Thoracic aorta (tissue), 2 donors: ENCODE data around the gene NTPCR. TPM values are rescaled to one million over a fixed set of nuclear protein-coding genes. Genes with fewer than 3 reads are reported as not detected.
"Not testable (repeated sequence)": the region's sequence is repeated elsewhere in the genome, so short reads cannot be mapped to it uniquely, and the experiment has no call there.

Experiments
- ATAC-seq: fragments of 150-250 bp; one replicate; pipeline ENCODE4 v1.8.0; 2017; ENCODE audit warnings: low read depth; ENCODE audit not compliant: insufficient number of reproducible peaks, low FRiP score
- DNase-seq: peaks from one replicate; pipeline ENCODE4 v3.0.0-alpha.2; 2020; ENCODE audit warnings: low spot score
- H3K27ac ChIP-seq, 2 donors: fragments of 200-600 bp; sonication (generic); 1 replicate in 1 of 2; 2 replicates in 1 of 2; pipeline ENCODE4 v1.5.1; 2016; ENCODE audit warnings: mild to moderate bottlenecking in 2 of 2, moderate library complexity in 2 of 2
- H3K27me3 ChIP-seq: fragments of 200-600 bp; sonication (generic); replicated peaks from 2 replicates; pipeline ENCODE4 v1.6.0; 2016; ENCODE audit warnings: mild to moderate bottlenecking; ENCODE audit not compliant: insufficient read depth
- H3K36me3 ChIP-seq: fragments of 200-600 bp; sonication (generic); one replicate; pipeline ENCODE4 v1.5.1; 2016
- H3K4me1 ChIP-seq, 2 donors: fragments of 200-600 bp; sonication (generic); 1 replicate in 1 of 2; 2 replicates in 1 of 2; pipeline versions ENCODE4 v1.5.1 to v1.6.0; 2016; ENCODE audit warnings: low read depth in 2 of 2, mild to moderate bottlenecking in 1 of 2; ENCODE audit not compliant: control insufficient read depth in 1 of 2
- H3K4me3 ChIP-seq: fragments of 200-600 bp; sonication (generic); 2 replicates; pipeline ENCODE4 v1.5.1; 2016; ENCODE audit warnings: mild to moderate bottlenecking
- H3K9me3 ChIP-seq: fragments of 200-600 bp; sonication (generic); 2 replicates; pipeline ENCODE4 v1.5.1; 2016
- total RNA-seq, 2 donors: library from RNA; depleted of rRNA; stranded (reverse); fragments of >200 nt; gene quantifications; one replicate each; pipeline versions ENCODE4 v1.1.0 to v1.2.3, GENCODE V29; 2016
- TF ChIP-seq, protein P1 (sequence below): fragments of 200-600 bp; sonication (generic); IDR thresholded peaks from one replicate; pipeline ENCODE4 v1.5.1; 2019; ENCODE audit warnings: antibody characterized with exemption

The NTPCR gene
- total RNA-seq, 2 donors from 2014 or later: 9.3 to 21.4 TPM

DNA sequence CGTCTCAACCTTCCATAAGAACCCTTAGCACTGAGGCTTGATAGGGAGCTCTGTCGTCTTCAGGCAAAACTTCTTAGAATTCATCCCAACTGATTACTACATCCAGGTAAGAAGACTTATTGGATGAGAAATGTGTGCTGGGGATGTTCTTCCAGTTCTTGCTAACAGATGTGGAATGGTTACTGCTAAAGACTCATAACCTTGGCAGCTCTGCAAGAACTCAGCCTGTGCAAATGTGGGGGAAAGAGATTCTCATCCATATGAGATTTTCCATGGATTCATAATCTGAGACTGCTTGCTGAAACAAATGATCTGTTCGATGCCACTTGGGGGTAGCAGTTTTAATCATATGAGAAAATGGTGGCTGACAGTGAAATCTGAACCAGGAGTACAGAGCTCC lies 48.2 kb downstream of the NTPCR start:
- DNase-seq: no peak
- no peaks in the 10 kb centered on the region for H3K9me3 ChIP-seq
- H3K4me1 ChIP-seq: no peaks in the 10 kb centered on the region
- no peak for ATAC-seq
- H3K4me3 ChIP-seq: no peak overlapping the region
- TF ChIP-seq, protein P1, sequence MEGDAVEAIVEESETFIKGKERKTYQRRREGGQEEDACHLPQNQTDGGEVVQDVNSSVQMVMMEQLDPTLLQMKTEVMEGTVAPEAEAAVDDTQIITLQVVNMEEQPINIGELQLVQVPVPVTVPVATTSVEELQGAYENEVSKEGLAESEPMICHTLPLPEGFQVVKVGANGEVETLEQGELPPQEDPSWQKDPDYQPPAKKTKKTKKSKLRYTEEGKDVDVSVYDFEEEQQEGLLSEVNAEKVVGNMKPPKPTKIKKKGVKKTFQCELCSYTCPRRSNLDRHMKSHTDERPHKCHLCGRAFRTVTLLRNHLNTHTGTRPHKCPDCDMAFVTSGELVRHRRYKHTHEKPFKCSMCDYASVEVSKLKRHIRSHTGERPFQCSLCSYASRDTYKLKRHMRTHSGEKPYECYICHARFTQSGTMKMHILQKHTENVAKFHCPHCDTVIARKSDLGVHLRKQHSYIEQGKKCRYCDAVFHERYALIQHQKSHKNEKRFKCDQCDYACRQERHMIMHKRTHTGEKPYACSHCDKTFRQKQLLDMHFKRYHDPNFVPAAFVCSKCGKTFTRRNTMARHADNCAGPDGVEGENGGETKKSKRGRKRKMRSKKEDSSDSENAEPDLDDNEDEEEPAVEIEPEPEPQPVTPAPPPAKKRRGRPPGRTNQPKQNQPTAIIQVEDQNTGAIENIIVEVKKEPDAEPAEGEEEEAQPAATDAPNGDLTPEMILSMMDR: no peak
- H3K27me3 ChIP-seq: no peaks in the 10 kb centered on the region
- peaks cover 10% of the 10 kb centered on the region for H3K36me3 ChIP-seq
- H3K27ac ChIP-seq: no peak overlapping the region

DNA sequence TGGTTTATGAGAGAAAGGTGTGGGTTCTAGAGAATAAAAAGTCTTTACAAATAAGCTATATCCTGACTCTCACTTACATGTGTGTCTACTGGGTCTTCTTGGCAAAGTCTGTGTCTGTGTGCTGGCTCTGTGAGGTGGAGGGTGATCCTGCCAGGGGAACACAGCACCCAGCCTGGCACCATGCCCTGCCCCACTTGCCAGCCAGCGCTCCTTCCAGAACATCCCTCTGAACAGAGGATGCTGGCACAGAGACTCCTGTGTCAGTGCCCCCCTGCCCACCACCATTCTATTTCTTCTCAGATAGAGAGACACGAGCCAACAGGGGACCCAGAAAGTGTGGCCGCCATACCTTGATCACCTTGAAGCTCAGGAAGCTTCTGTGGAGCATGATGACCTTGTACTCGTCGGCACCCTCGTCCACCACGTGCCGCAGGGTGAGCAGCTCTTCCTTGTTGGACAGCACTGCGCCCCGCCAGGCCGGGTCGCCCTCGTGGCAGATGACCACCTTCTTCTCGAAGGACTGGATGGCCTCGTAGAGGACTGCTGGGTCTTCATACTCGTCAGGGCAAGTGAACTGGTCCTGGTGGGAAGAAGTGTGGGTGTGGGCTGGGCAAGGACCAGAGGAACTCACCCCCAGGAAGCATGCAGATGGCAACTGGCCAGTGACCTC lies 49.7 kb downstream of the NTPCR start:
- H3K36me3 ChIP-seq: peaks cover 7% of the 10 kb centered on the region
- DNase-seq: no peak
- TF ChIP-seq, protein P1: no peak
- H3K4me3 ChIP-seq: no peak overlapping the region
- H3K27me3 ChIP-seq: no peaks in the 10 kb centered on the region
- ATAC-seq: no peak
- H3K9me3 ChIP-seq: no peaks in the 10 kb centered on the region
- no peak overlapping the region for H3K27ac ChIP-seq
- no peaks in the 10 kb centered on the region for H3K4me1 ChIP-seq

DNA sequence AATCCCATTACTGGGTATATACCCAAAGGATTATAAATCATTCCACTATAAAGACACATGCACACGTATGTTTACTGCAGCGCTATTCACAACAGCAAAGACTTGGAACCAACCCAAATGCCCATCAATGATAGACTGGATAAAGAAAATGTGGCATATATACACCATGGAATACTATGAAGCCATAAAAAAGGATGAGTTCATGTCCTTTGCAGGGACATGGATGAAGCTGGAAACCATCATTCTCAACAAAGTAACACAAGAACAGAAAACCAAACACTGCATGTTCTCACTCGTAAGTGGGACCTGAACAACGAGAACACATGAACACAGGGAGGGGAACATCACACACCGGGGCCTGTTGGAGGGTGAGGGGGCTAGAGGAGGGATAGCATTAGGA lies 53.2 kb downstream of the NTPCR start:
- not testable (repeated sequence) for H3K36me3 ChIP-seq, ATAC-seq, H3K27me3 ChIP-seq

DNA sequence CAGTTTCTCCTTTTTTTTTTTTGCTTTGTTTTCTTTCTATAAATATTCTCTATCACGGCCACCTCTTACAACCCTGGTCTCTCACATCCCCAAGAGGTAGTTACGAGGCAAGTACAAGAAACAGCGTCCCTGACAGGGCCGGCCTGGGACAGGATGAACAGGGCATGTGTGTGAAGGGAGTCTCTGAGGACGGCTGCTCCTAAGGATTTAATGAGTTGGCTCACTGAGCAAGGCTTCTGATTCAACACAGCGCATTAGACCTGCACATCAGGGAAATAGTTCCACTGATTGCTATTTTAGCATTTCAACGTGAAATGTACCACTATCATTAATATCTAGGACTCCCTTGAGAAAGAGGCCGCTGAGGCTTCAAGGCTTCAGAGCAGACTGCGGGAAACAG lies 54.0 kb downstream of the NTPCR start:
- DNase-seq (no peak), ATAC-seq (no peak)
- Histone ChIP-seq H3K4me3 (no peak overlapping the region), H3K27me3 (no peaks in the 10 kb centered on the region), H3K4me1 (no peaks in the 10 kb centered on the region), H3K9me3 (no peaks in the 10 kb centered on the region), H3K27ac (no peak overlapping the region), H3K36me3 (peaks cover 4% of the 10 kb centered on the region)
- TF ChIP-seq, protein P1: no peak

More for the DNA sequence above, 53.2 kb downstream of the NTPCR start:
- not testable (repeated sequence) for DNase-seq, H3K9me3 ChIP-seq, H3K4me3 ChIP-seq, H3K4me1 ChIP-seq, H3K27ac ChIP-seq

DNA sequence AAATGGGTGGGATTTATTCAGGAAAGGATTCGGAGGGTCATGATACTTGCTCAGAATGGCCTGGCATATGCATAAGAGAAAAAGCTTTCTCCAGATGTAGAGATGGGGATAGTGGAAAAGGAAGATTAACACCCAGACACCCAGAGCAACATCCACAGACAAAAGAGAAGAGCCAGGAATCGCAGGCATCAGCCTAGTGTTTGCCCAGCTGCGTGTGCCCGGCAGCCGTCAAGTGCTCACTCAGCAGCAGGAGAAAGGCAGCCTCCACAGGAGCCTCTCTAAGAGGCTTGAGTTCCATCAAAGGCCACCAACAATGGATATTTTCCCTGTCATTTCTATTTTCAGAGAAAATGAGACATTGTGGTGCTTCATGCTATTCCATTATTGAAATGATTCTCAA lies 54.7 kb downstream of the NTPCR start:
- DNase-seq (no peak), ATAC-seq (no peak)
- H3K27me3 ChIP-seq: no peaks in the 10 kb centered on the region
- TF ChIP-seq, protein P1: no peak
- H3K36me3 ChIP-seq: peaks cover 2% of the 10 kb centered on the region
- H3K27ac ChIP-seq: no peak overlapping the region
- no peaks in the 10 kb centered on the region for H3K4me1 ChIP-seq
- no peaks in the 10 kb centered on the region for H3K9me3 ChIP-seq
- H3K4me3 ChIP-seq: no peak overlapping the region

DNA sequence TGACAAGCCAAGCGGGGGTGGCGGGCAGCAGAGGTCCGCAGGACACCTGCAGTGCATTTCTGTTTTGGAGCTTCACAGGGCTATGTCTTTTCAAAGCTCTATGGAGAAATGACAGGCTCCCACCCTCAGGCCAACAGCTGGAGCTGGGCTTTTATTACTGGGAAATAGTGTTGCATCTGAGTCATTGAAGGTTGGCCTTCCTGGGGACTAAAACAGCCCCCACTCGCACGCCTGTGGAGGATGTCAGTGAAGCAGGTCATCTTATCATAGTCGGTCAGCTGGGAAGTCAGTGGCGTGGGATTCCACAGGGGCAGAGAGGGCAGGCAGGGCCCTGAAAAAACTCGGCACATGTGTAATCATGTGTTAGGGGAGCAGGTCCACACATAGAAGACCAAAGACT lies 55.3 kb downstream of the NTPCR start:
- Histone ChIP-seq H3K36me3 (no peaks in the 10 kb centered on the region), H3K27me3 (no peaks in the 10 kb centered on the region), H3K4me3 (no peak overlapping the region), H3K27ac (no peak overlapping the region), H3K4me1 (no peaks in the 10 kb centered on the region), H3K9me3 (no peaks in the 10 kb centered on the region)
- ATAC-seq (no peak), DNase-seq (no peak)
- TF ChIP-seq, protein P1: no peak
